K562 (cell line): Measurements from ENCODE around the gene DTWD2. TPM values are rescaled to one million over a fixed set of nuclear protein-coding genes. Genes with fewer than 3 reads are reported as not detected.

ENCODE experiments used
- ATAC-seq: fragments of 200-7000 bp; cut with Tn5 transposase; 3 replicates; pipeline ENCODE4 v1.9.1; 2020; ENCODE audit warnings: moderate library complexity
- BruUV-seq: library from RNA; stranded (reverse); fragments of 400-500 nt; replicated peaks from 2 replicates; lab custom pipeline; 2021; lab: Mats Ljungman, UMichigan
- CTCF ChIA-PET: fragments of 300-600 bp; formaldehyde crosslinking; extraction: SDS; loops from one replicate; lab custom pipeline; 2021; ENCODE audit warnings: low intra/inter-chr PET ratio; lab: Yijun Ruan, JAX
- POLR2A ChIA-PET: fragments of 300-600, 350-650 bp; sonication (Branson Sonifier 250); formaldehyde crosslinking; extraction: SDS; loops from one replicate; lab custom pipeline; 2021; ENCODE audit warnings: antibody characterized with exemption, inconsistent platforms; lab: Yijun Ruan, JAX
- DNase-seq, 4 experiments: peaks; one replicate each; pipeline versions ENCODE4 v3.0.0 to v3.0.0-alpha.2; 2011 to 2018; ENCODE audit warnings: low spot score in 3 of 4, mixed read lengths in 3 of 4; ENCODE audit errors: extremely low read depth in 1 of 4
- FAIRE-seq: peaks from 2 replicates; lab custom pipeline; 2011; peaks lifted over from hg19 to GRCh38; lab: Jason Lieb, UNC
- H2AFZ ChIP-seq: 2 replicates; pipeline ENCODE4 v1.6.0; 2011; ENCODE audit warnings: low read depth, low read length, control low read depth, inconsistent platforms
- H3K27ac ChIP-seq: fragments of 200-600 bp; 3 replicates; pipeline ENCODE4 v1.8.0; 2011; ENCODE audit warnings: low read depth, mild to moderate bottlenecking, control low read depth, inconsistent platforms, low read length, moderate library complexity, mixed read lengths; ENCODE audit errors: extremely low read depth
- H3K27me3 ChIP-seq, 2 experiments: fragments of 300-600 bp in 1 of 2; 2 replicates in 1 of 2; 3 replicates in 1 of 2; pipeline versions ENCODE4 v1.6.0 to v1.8.0; 2011; ENCODE audit warnings: inconsistent platforms in 2 of 2, low read length in 2 of 2, mild to moderate bottlenecking in 1 of 2, mixed read lengths in 1 of 2, moderate library complexity in 1 of 2; ENCODE audit not compliant: control insufficient read depth in 2 of 2, insufficient read depth in 2 of 2
- H3K36me3 ChIP-seq: fragments of 300-600 bp; 3 replicates; pipeline ENCODE4 v1.8.0; 2011; ENCODE audit warnings: mild to moderate bottlenecking, low read length, inconsistent platforms; ENCODE audit not compliant: control insufficient read depth, insufficient read depth
- H3K4me1 ChIP-seq, 2 experiments: fragments of 200-600 bp in 1 of 2; replicated peaks in 1 of 2; 2 replicates in 1 of 2; 3 replicates in 1 of 2; pipeline versions ENCODE4 v1.5.1 to v1.8.0; 2011; ENCODE audit warnings: inconsistent platforms in 2 of 2, low read length in 2 of 2, mild to moderate bottlenecking in 1 of 2, mixed read lengths in 1 of 2, moderate library complexity in 1 of 2; ENCODE audit not compliant: control insufficient read depth in 2 of 2, insufficient read depth in 2 of 2
- H3K4me2 ChIP-seq: 2 replicates; pipeline ENCODE4 v1.6.1; 2011; ENCODE audit warnings: low read length, control low read depth, inconsistent platforms, mixed read lengths; ENCODE audit not compliant: insufficient read depth
- H3K4me3 ChIP-seq: fragments of 200-600 bp; sonication (generic), shearing (Covaris generic); 2 replicates; pipeline ENCODE4 v1.5.1; 2016; ENCODE audit warnings: control low read depth, inconsistent platforms
- H3K79me2 ChIP-seq: fragments of 200-600 bp; 3 replicates; pipeline ENCODE4 v1.8.0; 2011; ENCODE audit warnings: low read length, inconsistent platforms; ENCODE audit not compliant: control insufficient read depth, insufficient read depth
- H3K9ac ChIP-seq, 2 experiments: 2 replicates each; pipeline versions ENCODE4 v1.6.0 to v1.6.1; 2011; ENCODE audit warnings: low read depth in 2 of 2, low read length in 2 of 2, control low read depth in 1 of 2, inconsistent platforms in 1 of 2, mild to moderate bottlenecking in 1 of 2, mixed read lengths in 1 of 2; ENCODE audit not compliant: insufficient read depth in 1 of 2
- H3K9me1 ChIP-seq: one replicate; pipeline ENCODE4 v1.6.0; 2011; ENCODE audit warnings: inconsistent platforms, mild to moderate bottlenecking, low read length, moderate library complexity; ENCODE audit not compliant: control insufficient read depth, insufficient read depth
- H3K9me3 ChIP-seq: replicated peaks from 2 replicates; pipeline ENCODE4 v1.5.1; 2011; ENCODE audit warnings: low read depth, low read length, inconsistent platforms; ENCODE audit not compliant: control insufficient read depth, insufficient read depth
- H4K20me1 ChIP-seq: replicated peaks from 2 replicates; pipeline ENCODE4 v1.6.1; 2011; ENCODE audit warnings: low read length, inconsistent platforms, mixed read lengths; ENCODE audit not compliant: control insufficient read depth, insufficient read depth
- CBFA2T2 ChIP-seq: fragments of 450-650 bp; conservative IDR thresholded peaks from 2 replicates; pipeline ENCODE4 v1.6.1; 2017; ENCODE audit warnings: mild to moderate bottlenecking
- CBFA2T3 ChIP-seq: fragments of 450-650 bp; IDR thresholded peaks from 2 replicates; pipeline ENCODE4 v1.6.1; 2017
- CEBPB ChIP-seq: fragments of 450-650 bp; IDR thresholded peaks from 2 replicates; pipeline ENCODE4 v1.6.1; 2016; ENCODE audit warnings: missing genetic modification characterization, missing compliant biosample characterization
- CEBPG ChIP-seq, 3 experiments: fragments of 200-800 bp in 1 of 3; sonication (Bioruptor generic) in 1 of 3; sonication (generic) in 1 of 3; formaldehyde crosslinking in 1 of 3; IDR thresholded peaks in 2 of 3; conservative IDR thresholded peaks in 1 of 3; 2 replicates each; pipeline versions ENCODE4 v1.6.1 to v1.8.0; 2016 to 2022; ENCODE audit warnings: missing compliant biosample characterization in 2 of 3, missing genetic modification characterization in 2 of 3, mild to moderate bottlenecking in 1 of 3, missing genetic modification reagents in 1 of 3
- EP300 ChIP-seq: IDR thresholded peaks from 2 replicates; pipeline ENCODE4 v1.6.1; 2012; ENCODE audit warnings: low read length, improper control_type of control experiment
- KLF16 ChIP-seq: IDR thresholded peaks from 2 replicates; pipeline ENCODE4 v1.6.1; 2016; ENCODE audit warnings: antibody characterized with exemption
- POLR2AphosphoS5 ChIP-seq: IDR thresholded peaks from 2 replicates; pipeline ENCODE4 v1.6.1; 2011; ENCODE audit warnings: mild to moderate bottlenecking, low read depth, low read length, moderate library complexity; ENCODE audit not compliant: control insufficient read depth, insufficient read depth
- RCOR1 ChIP-seq, 2 experiments: IDR thresholded peaks; 2 replicates each; pipeline ENCODE4 v1.6.1; 2012; ENCODE audit warnings: low read depth in 2 of 2, low read length in 2 of 2, borderline replicate concordance in 1 of 2, improper control_type of control experiment in 1 of 2
- SMAD4 ChIP-seq: fragments of 250-450 bp; sonication (Bioruptor Pico); conservative IDR thresholded peaks from 2 replicates; pipeline ENCODE4 v1.8.0; 2021; ENCODE audit warnings: inconsistent platforms, mild to moderate bottlenecking, moderate library complexity
- SOX6 ChIP-seq: fragments of 450-650 bp; IDR thresholded peaks from 2 replicates; pipeline ENCODE4 v1.6.1; 2014; ENCODE audit warnings: mild to moderate bottlenecking
- TEAD4 ChIP-seq, 2 experiments: sonication (generic) in 1 of 2; formaldehyde crosslinking in 1 of 2; IDR thresholded peaks; 2 replicates each; pipeline versions ENCODE4 v1.6.1 to v1.8.0; 2012 to 2022; ENCODE audit warnings: borderline replicate concordance in 1 of 2, inconsistent platforms in 1 of 2, low read length in 1 of 2, mild to moderate bottlenecking in 1 of 2, missing genetic modification reagents in 1 of 2
- TRIM24 ChIP-seq, 2 experiments: fragments of 450-650 bp; IDR thresholded peaks; 2 replicates each; pipeline ENCODE4 v1.6.1; 2016
- ZNF551 ChIP-seq: fragments of 250-450 bp; sonication (Bioruptor Pico); IDR thresholded peaks from 2 replicates; pipeline ENCODE4 v1.5.0; 2021; ENCODE audit warnings: mild to moderate bottlenecking, moderate library complexity
- ZNF644 ChIP-seq: fragments of 200-800 bp; sonication (Bioruptor generic); IDR thresholded peaks from 2 replicates; pipeline ENCODE4 v1.6.1; 2016; ENCODE audit warnings: low read depth, missing genetic modification characterization, missing compliant biosample characterization
- WGBS: fragments of 100-300 bp; shearing (Covaris generic); methylation state at CpG from one replicate; pipeline ENCODE4 v1.1.6; 2016; ENCODE audit warnings: low coverage, mixed read lengths; ENCODE audit not compliant: insufficient coverage; ENCODE audit errors: missing lambda C conversion rate; 5-methylcytosine and 5-hydroxymethylcytosine counted together
- in situ Hi-C: fragments of 300-500 bp; cut with MboI; formaldehyde crosslinking; loops from 4 replicates; pipeline ENCODE4 v1.15.0; 2018; ENCODE audit warnings: inconsistent platforms, mixed read lengths
- intact Hi-C: fragments of 100-400 bp; cut with micrococcal nuclease; formaldehyde crosslinking; loops from 2 replicates; pipeline ENCODE4 v1.14.2; 2022
- polyA plus RNA-seq, 8 experiments: library from polyadenylated mRNA; depleted of rRNA in 4 of 8; stranded (reverse) in 5 of 8; unstranded in 3 of 8; fragments of >200 nt; fragmentation: Nextera tagmentation in 2 of 8; fragmentation: Illumina TruSeq in 1 of 8; extraction: Ambion mirVana in 2 of 8; extraction: Trizol in 1 of 8; gene quantifications; 2 replicates each; pipeline versions ENCODE4 v1.2.1 to v1.2.3, GENCODE V29; 2011 to 2014; ENCODE audit warnings: inconsistent platforms in 1 of 8, missing spikeins in 1 of 8
- total RNA-seq, 7 experiments: library from RNA; depleted of rRNA in 6 of 7; stranded (reverse); fragments of >200 nt in 6 of 7; fragmentation: Illumina TruSeq in 2 of 7; extraction: Trizol in 2 of 7; gene quantifications; 2 replicates each; pipeline versions ENCODE4 v1.2.1 to v1.2.3, GENCODE V29; 2011 to 2021; ENCODE audit warnings: low replicate concordance in 1 of 7
- TF ChIP-seq, protein P1 (sequence below), 2 experiments: fragments of 450-650 bp; formaldehyde crosslinking in 1 of 2; IDR thresholded peaks; 2 replicates each; pipeline versions ENCODE4 v1.4.0 to v1.6.1; 2014 to 2020; ENCODE audit warnings: mild to moderate bottlenecking in 2 of 2, borderline replicate concordance in 1 of 2, low read depth in 1 of 2

Gene DTWD2
- total and polyA plus RNA-seq, 9 of the 15 experiments (the other 6 are each of a cell fraction or from before 2014, with no cell fraction given): 0.99 to 10.8 (median 4.1) TPM

DNA sequence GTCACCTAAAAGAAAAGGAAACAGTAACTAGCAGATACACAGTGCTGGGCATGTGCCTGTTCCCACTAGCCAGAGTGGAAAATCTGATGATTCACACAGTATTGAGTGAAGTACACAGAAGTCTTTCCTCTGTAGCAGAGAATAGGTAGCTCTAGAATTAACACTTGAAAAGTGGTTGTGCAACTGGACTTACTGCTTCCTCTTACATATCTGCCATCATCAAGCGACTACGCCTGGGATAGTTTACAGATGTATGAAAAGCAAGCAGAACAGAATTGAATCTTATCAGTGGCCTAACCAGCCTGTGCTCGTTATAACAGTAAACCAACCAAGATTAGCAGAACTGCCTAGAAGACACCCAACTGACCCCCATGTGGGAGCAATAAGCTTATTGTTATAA, 130.6 kb downstream of the DTWD2 start:
- Histone ChIP-seq H3K4me2 (no peak overlapping the region), H3K27ac (no peak overlapping the region; the same call in 2 of the 3 replicates), H3K9me3 (no peaks in the 10 kb centered on the region), H3K4me1 (0 out of 5 replicates have a peak, but pooled peaks cover 0 to 5% of the 10 kb centered on the region in 2 experiments), H3K36me3 (no peaks in the 10 kb centered on the region), H3K9ac (no peak overlapping the region), H3K27me3 (no peaks in the 10 kb centered on the region), H4K20me1 (no peaks in the 10 kb centered on the region), H3K79me2 (no peaks in the 10 kb centered on the region), H3K9me1 (no peaks in the 10 kb centered on the region), H3K4me3 (no peak overlapping the region), H2AFZ (no peak overlapping the region)
- CTCF ChIA-PET: no interaction called here
- peak in 1 of 4 experiments; percentile 41 for DNase-seq
- 2% methylated on average over 3 of the region's 3 CpGs for WGBS
- POLR2A ChIA-PET: no interaction called here
- no TSS peak for BruUV-seq
- in situ Hi-C loops (no loop called here), intact Hi-C loops (no loop called here)
- peak; percentile 49 for ATAC-seq
- peak; percentile 56 for FAIRE-seq
- TF ChIP-seq EP300: peak; percentile 39; the same call in 1 of the 2 replicates
- TF ChIP-seq CEBPB (tag): peak; percentile 69
- no peak for TF ChIP-seq CEBPG (CRISPR knock-in tag; IDR thresholded peaks at IDR 0.05)
- TF ChIP-seq CEBPG (tag; conservative IDR thresholded peaks at IDR 0.05 in 1 of 2, IDR thresholded peaks at IDR 0.05 in 1 of 2): peak; percentile 35 to 42; a peak in 2 of 4 replicates
- TF ChIP-seq POLR2AphosphoS5: no peak
- no peak for TF ChIP-seq ZNF551 (CRISPR knock-in tag)
- 0 out of 4 replicates have a peak, but pooled peaks of 1 of the 2 experiments have one; percentile 8 for TF ChIP-seq RCOR1 (IDR thresholded peaks at IDR 0.05; ENCODE audit: borderline replicate concordance in 1 of 2, low read depth in 2 of 2, low read length in 2 of 2)
- peak; percentile 25; the same call in 1 of the 2 replicates for TF ChIP-seq CBFA2T2
- TF ChIP-seq SOX6: peak; percentile 53; the same call in 1 of the 2 replicates
- no peak for TF ChIP-seq ZNF644 (tag)
- peak; percentile 63 for TF ChIP-seq CBFA2T3
- 0 out of 4 replicates have a peak, but pooled peaks of 1 of the 2 experiments have one; percentile 13 for TF ChIP-seq TRIM24 (IDR thresholded peaks at IDR 0.05)
- peak; percentile 63; the same call in 1 of the 2 replicates for TF ChIP-seq KLF16
- TF ChIP-seq, protein P1, sequence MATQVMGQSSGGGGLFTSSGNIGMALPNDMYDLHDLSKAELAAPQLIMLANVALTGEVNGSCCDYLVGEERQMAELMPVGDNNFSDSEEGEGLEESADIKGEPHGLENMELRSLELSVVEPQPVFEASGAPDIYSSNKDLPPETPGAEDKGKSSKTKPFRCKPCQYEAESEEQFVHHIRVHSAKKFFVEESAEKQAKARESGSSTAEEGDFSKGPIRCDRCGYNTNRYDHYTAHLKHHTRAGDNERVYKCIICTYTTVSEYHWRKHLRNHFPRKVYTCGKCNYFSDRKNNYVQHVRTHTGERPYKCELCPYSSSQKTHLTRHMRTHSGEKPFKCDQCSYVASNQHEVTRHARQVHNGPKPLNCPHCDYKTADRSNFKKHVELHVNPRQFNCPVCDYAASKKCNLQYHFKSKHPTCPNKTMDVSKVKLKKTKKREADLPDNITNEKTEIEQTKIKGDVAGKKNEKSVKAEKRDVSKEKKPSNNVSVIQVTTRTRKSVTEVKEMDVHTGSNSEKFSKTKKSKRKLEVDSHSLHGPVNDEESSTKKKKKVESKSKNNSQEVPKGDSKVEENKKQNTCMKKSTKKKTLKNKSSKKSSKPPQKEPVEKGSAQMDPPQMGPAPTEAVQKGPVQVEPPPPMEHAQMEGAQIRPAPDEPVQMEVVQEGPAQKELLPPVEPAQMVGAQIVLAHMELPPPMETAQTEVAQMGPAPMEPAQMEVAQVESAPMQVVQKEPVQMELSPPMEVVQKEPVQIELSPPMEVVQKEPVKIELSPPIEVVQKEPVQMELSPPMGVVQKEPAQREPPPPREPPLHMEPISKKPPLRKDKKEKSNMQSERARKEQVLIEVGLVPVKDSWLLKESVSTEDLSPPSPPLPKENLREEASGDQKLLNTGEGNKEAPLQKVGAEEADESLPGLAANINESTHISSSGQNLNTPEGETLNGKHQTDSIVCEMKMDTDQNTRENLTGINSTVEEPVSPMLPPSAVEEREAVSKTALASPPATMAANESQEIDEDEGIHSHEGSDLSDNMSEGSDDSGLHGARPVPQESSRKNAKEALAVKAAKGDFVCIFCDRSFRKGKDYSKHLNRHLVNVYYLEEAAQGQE (IDR thresholded peaks at IDR 0.05; ENCODE audit: borderline replicate concordance): peak; percentile 16; the same call in 1 of the 2 replicates
- TF ChIP-seq, protein P1 (CRISPR knock-in tag; IDR thresholded peaks at IDR 0.05; ENCODE audit: low read depth): no peak
- no peak for TF ChIP-seq SMAD4 (CRISPR knock-in tag)
- peak; percentile 69 for TF ChIP-seq TEAD4 (IDR thresholded peaks at IDR 0.05; ENCODE audit: low read length)
- no peak for TF ChIP-seq TEAD4 (CRISPR knock-in tag; IDR thresholded peaks at IDR 0.05; ENCODE audit: borderline replicate concordance)
